Endothelial cell (in vitro differentiated cells): ENCODE data around the gene ZSWIM6. TPM values are rescaled to one million over a fixed set of nuclear protein-coding genes. Genes with fewer than 3 reads are reported as not detected.

Experiments used
- DNase-seq: peaks from one replicate; pipeline ENCODE4 v3.0.0; 2021; ENCODE audit warnings: low spot score
- H3K27ac Mint-ChIP-seq: one replicate; pipeline ENCODE4 v1.8.0; 2021; ENCODE audit warnings: mixed read lengths, inconsistent platforms; ENCODE audit not compliant: unreplicated experiment
- H3K27me3 Mint-ChIP-seq: one replicate; pipeline ENCODE4 v1.8.0; 2021; ENCODE audit warnings: mild to moderate bottlenecking, moderate library complexity, mixed read lengths, inconsistent platforms; ENCODE audit not compliant: unreplicated experiment
- H3K36me3 Mint-ChIP-seq: one replicate; pipeline ENCODE4 v1.8.0; 2021; ENCODE audit warnings: mild to moderate bottlenecking, low read depth, mixed read lengths, inconsistent platforms; ENCODE audit not compliant: unreplicated experiment
- H3K4me1 Mint-ChIP-seq: one replicate; pipeline ENCODE4 v1.8.0; 2021; ENCODE audit warnings: mild to moderate bottlenecking, mixed read lengths, inconsistent platforms; ENCODE audit not compliant: unreplicated experiment
- H3K4me3 Mint-ChIP-seq: one replicate; pipeline ENCODE4 v1.8.0; 2021; ENCODE audit warnings: mild to moderate bottlenecking, mixed read lengths, inconsistent platforms; ENCODE audit not compliant: unreplicated experiment
- H3K9me3 Mint-ChIP-seq: one replicate; pipeline ENCODE4 v1.8.0; 2021; ENCODE audit warnings: mixed read lengths, inconsistent platforms; ENCODE audit not compliant: unreplicated experiment
- total RNA-seq: library from RNA; stranded (reverse); fragmentation: NEBNext Ultra II Directional; extraction: Animal tissue kit (Norgen Biotek cat#: 25700); gene quantifications from one replicate; pipeline ENCODE4 v1.2.1, GENCODE V29; 2021; ENCODE audit not compliant: unreplicated experiment
- TF ChIP-seq, protein P1 (sequence below): fragments of 200-600 bp; sonication (generic); IDR thresholded peaks from one replicate; pipeline ENCODE4 v1.5.0; 2021; ENCODE audit warnings: antibody characterized with exemption; ENCODE audit not compliant: unreplicated experiment

Gene ZSWIM6
- total RNA-seq, 1 donor from 2014 or later, result 77.0 TPM

DNA sequence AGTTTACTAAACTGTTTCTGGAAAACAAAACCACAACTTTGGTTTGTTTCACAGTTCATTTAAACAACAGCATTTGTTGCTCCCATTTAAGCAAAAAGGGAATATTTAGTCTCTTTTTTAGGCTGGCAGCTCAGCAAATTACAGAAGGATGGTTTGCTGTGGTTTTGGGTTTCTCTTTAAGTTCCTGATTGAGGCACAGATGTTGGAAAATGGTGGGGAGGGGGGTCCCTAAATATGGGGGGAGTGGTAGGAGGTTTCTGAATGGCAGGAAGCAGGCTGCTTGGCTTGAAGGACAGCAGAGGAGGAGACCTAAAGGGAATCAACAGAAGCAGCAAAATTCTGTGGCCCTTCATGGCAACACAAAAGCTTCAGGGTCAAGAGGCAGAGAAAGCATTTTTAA lies 263.4 kb downstream of the ZSWIM6 start:
- Mint-ChIP-seq H3K4me1 (peaks cover 31% of the 10 kb centered on the region), H3K36me3 (peaks cover 3% of the 10 kb centered on the region), H3K27me3 (peaks cover 3% of the 10 kb centered on the region), H3K9me3 (no peaks in the 10 kb centered on the region), H3K27ac (no peak overlapping the region), H3K4me3 (no peak overlapping the region)
- DNase-seq, result no peak
- TF ChIP-seq, protein P1, sequence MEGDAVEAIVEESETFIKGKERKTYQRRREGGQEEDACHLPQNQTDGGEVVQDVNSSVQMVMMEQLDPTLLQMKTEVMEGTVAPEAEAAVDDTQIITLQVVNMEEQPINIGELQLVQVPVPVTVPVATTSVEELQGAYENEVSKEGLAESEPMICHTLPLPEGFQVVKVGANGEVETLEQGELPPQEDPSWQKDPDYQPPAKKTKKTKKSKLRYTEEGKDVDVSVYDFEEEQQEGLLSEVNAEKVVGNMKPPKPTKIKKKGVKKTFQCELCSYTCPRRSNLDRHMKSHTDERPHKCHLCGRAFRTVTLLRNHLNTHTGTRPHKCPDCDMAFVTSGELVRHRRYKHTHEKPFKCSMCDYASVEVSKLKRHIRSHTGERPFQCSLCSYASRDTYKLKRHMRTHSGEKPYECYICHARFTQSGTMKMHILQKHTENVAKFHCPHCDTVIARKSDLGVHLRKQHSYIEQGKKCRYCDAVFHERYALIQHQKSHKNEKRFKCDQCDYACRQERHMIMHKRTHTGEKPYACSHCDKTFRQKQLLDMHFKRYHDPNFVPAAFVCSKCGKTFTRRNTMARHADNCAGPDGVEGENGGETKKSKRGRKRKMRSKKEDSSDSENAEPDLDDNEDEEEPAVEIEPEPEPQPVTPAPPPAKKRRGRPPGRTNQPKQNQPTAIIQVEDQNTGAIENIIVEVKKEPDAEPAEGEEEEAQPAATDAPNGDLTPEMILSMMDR, result no peak

Other genes starting within 250 kb of the ZSWIM6 start
- gene SMIM15, start 169.8 kb upstream of the ZSWIM6 start, total RNA-seq, result 92.1 TPM